Heart left ventricle (tissue), 16 donors: ENCODE measurements around the gene GRIA1. TPM values are rescaled to one million over a fixed set of nuclear protein-coding genes. Genes with fewer than 3 reads are reported as not detected.

ENCODE experiments used
- ATAC-seq, 4 donors: fragments of 200-7000 bp; cut with Tn5 transposase; one replicate each; pipeline ENCODE4 v1.9.1; 2020 to 2022; ENCODE audit warnings: moderate library complexity in 4 of 4, mild to moderate bottlenecking in 3 of 4, moderate number of reproducible peaks in 1 of 4
- DNase-seq, 5 donors: peaks; one replicate each; pipeline ENCODE4 v3.0.0-alpha.2; 2020
- H3K27ac ChIP-seq, 12 donors: fragments of 200-600 bp; sonication (generic) in 4 of 12; one replicate each; pipeline versions ENCODE4 v1.5.0 to v1.8.0; 2016 to 2022; ENCODE audit warnings: mild to moderate bottlenecking in 2 of 12
- H3K27me3 ChIP-seq, 9 donors: fragments of 200-600 bp; sonication (generic) in 2 of 9; one replicate each; pipeline versions ENCODE4 v1.5.1 to v1.8.0; 2016 to 2022; ENCODE audit warnings: mild to moderate bottlenecking in 3 of 9
- H3K36me3 ChIP-seq, 9 donors: fragments of 200-600 bp; sonication (generic) in 2 of 9; one replicate each; pipeline versions ENCODE4 v1.5.0 to v1.8.0; 2018 to 2022; ENCODE audit warnings: mild to moderate bottlenecking in 2 of 9
- H3K4me1 ChIP-seq, 12 donors: fragments of 200-600 bp; sonication (generic) in 4 of 12; one replicate each; pipeline versions ENCODE4 v1.5.0 to v1.8.0; 2016 to 2022; ENCODE audit warnings: mild to moderate bottlenecking in 3 of 12
- H3K4me3 ChIP-seq, 12 donors: fragments of 200-600 bp; sonication (generic) in 4 of 12; one replicate each; pipeline versions ENCODE4 v1.5.0 to v1.8.0; 2017 to 2022; ENCODE audit warnings: mild to moderate bottlenecking in 9 of 12, moderate library complexity in 4 of 12
- H3K9me3 ChIP-seq, 12 donors: fragments of 200-600 bp; sonication (generic) in 4 of 12; one replicate each; pipeline versions ENCODE4 v1.5.0 to v1.8.0; 2016 to 2022; ENCODE audit warnings: mild to moderate bottlenecking in 1 of 12
- POLR2A ChIP-seq, 2 donors: fragments of 450-650 bp; IDR thresholded peaks; one replicate each; pipeline ENCODE4 v1.6.1; 2017; ENCODE audit warnings: antibody characterized with exemption in 2 of 2, mild to moderate bottlenecking in 2 of 2, moderate library complexity in 2 of 2
- WGBS, 4 donors: extraction: QIAGEN DNeasy Blood & Tissue Kit in 2 of 4; methylation state at CpG; one replicate each; pipeline versions ENCODE4 v1.1.5 to v1.1.7; 2013 to 2018; 5-methylcytosine and 5-hydroxymethylcytosine counted together
- intact Hi-C, 10 donors: fragments of 100-400 bp; cut with DNase I; formaldehyde crosslinking; loops; one replicate each; pipeline versions ENCODE4 v1.11.1 to v1.14.2; 2022
- polyA plus RNA-seq, 2 donors: library from polyadenylated mRNA; stranded (reverse); fragments of 200-250 nt; gene quantifications; one replicate each; pipeline ENCODE4 v1.2.3, GENCODE V29; 2013
- total RNA-seq, 9 donors: library from RNA; depleted of rRNA in 2 of 9; stranded (reverse); fragments of >200 nt in 2 of 9; fragmentation: NEBNext Ultra II Directional in 3 of 9; extraction: Animal tissue kit (Norgen Biotek cat#: 25700) in 3 of 9; gene quantifications; one replicate each; pipeline versions ENCODE4 v1.1.0 to v1.2.4, GENCODE V29; 2016 to 2023
- TF ChIP-seq, protein P1 (sequence below), 12 donors: fragments of 200-600 bp; sonication (generic) in 4 of 12; IDR thresholded peaks; one replicate each; pipeline versions ENCODE4 v1.5.0 to v1.8.0; 2018 to 2022; ENCODE audit warnings: antibody characterized with exemption in 12 of 12, mild to moderate bottlenecking in 5 of 12
- donor health status: ischemic (EF 13 %, LVEDD 7.1; RV severe dilation, severe dysfunction).
- donor health status: healthy with polysubstance abuse.
- donor health status: DM: no; HTN: yes; CAD: no.
- donor health status: DM: no; HTN: no; CAD: no.
- donor health status: ischemic (EF 25% LVEDD 6.9; RV normal size, moderate dysfunction).
- donor health status: ischemic (EF 25% LVEDD 5.7; RV mildly dilated, moderate dysfunction).
- donor health status: healthy.
- donor health status: DM: yes; HTN: yes; CAD: no.
- donor health status: ischemic (EF 35%, LVEDD 5.7; RV mildly dilated, moderate dysfunction).
- donor health status: nonischemic (EF 11% LVEDD 7.7; RV severe dilation, severe dysfunction).
- donor health status: DM: yes; HTN: yes; CAD: no.
- donor health status: PGD.
- donor health status: ischemic (EF 29% LVEDD 5.4; RV normal size, mild dysfunction).
- donor health status: nonischemic (EF 23%, LVEDD 6.1; RV moderate dilation, normal function).

The GRIA1 gene
- total and polyA plus RNA-seq, 11 donors, result 0.07 to 1.5 (median 0.37) TPM; not detected in 3

DNA sequence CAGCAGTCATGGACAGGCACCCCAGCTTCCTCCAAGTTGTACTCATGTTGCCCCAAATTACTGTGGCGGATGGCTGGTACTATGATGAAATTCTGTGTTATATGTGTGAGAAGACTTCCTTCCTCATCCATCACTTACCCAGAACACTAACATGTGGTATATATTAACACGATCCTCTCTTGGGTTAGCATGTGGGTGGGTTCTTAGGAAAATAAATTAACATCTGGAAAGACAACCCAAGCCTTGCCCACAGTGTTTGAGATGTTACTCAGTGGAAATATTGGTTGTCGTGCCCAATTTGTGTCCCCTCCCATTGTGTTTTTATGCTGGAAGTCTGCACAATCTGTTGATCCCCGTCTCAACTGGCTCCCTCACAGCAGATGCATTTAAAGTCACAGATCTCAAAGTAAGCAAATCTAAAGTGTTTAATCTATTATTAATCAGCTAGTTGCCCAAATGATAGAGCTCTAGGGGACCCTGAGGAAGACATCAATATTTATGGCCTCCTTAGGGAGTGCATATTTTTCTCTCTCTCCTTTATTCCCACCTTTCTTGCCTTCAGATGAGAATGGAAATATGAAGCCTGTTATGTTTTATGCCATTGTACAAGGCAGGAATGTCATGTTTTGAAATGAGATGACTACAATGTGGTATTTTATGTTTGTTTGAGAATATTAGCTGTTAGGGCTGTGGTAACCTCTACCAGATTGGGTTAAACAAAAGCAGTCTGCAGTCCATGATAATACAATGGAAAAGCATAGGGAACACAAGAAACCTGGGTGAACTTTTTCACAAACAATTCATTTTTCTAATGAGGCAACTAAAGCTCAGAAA, 93.9 kb downstream of the GRIA1 start:
- no peak overlapping the region for H3K4me3 ChIP-seq
- no peak overlapping the region for H3K27ac ChIP-seq
- ATAC-seq, result no peak
- H3K4me1 ChIP-seq, result no peaks in the 10 kb centered on the region
- no peaks in the 10 kb centered on the region for H3K9me3 ChIP-seq
- peaks cover 0 to 3% (median 0%) of the 10 kb centered on the region in 9 donors for H3K27me3 ChIP-seq
- WGBS, 4 donors, result 73 to 81% (median 76%) methylated on average over 4 of the region's 4 CpGs
- no peak for TF ChIP-seq POLR2A (IDR thresholded peaks at IDR 0.05)
- TF ChIP-seq, protein P1, sequence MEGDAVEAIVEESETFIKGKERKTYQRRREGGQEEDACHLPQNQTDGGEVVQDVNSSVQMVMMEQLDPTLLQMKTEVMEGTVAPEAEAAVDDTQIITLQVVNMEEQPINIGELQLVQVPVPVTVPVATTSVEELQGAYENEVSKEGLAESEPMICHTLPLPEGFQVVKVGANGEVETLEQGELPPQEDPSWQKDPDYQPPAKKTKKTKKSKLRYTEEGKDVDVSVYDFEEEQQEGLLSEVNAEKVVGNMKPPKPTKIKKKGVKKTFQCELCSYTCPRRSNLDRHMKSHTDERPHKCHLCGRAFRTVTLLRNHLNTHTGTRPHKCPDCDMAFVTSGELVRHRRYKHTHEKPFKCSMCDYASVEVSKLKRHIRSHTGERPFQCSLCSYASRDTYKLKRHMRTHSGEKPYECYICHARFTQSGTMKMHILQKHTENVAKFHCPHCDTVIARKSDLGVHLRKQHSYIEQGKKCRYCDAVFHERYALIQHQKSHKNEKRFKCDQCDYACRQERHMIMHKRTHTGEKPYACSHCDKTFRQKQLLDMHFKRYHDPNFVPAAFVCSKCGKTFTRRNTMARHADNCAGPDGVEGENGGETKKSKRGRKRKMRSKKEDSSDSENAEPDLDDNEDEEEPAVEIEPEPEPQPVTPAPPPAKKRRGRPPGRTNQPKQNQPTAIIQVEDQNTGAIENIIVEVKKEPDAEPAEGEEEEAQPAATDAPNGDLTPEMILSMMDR (IDR thresholded peaks at IDR 0.05), result no peak
- DNase-seq, result no peak
- intact Hi-C loops, result no loop called here
- H3K36me3 ChIP-seq, result no peaks in the 10 kb centered on the region

DNA sequence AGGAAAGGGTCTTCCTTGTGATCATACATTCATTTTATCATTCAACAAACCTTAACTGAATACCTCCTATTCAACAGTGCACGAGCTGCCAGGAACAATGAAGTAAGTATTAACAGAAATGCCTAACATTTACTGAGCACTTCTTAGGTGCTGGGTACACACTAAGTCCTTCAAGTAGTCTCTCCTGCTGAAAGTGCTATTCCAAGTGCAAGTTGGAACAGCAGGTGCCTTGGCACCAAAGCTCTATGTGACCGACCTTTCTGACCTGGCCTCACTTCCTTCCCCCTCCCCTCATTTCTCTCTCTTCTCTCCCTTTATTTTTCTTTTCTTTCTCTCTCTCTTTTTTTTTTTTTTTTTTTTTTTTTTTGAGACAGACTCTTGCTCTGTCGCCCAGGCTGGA, 94.5 kb downstream of the GRIA1 start:
- no peak for TF ChIP-seq POLR2A (IDR thresholded peaks at IDR 0.05)
- TF ChIP-seq, protein P1 (IDR thresholded peaks at IDR 0.05), result no peak
- whole genome bisulfite sequencing, 4 donors, result 69 to 84% (median 81%) methylated on average over 3 of the region's 3 CpGs
- Histone ChIP-seq H3K27ac (no peak overlapping the region), H3K9me3 (no peaks in the 10 kb centered on the region), H3K4me1 (no peaks in the 10 kb centered on the region), H3K4me3 (no peak overlapping the region), H3K36me3 (no peaks in the 10 kb centered on the region), H3K27me3 (peaks cover 0 to 3% (median 0%) of the 10 kb centered on the region in 9 donors)
- ATAC-seq (no peak), DNase-seq (no peak)
- intact Hi-C loops, result no loop called here

DNA sequence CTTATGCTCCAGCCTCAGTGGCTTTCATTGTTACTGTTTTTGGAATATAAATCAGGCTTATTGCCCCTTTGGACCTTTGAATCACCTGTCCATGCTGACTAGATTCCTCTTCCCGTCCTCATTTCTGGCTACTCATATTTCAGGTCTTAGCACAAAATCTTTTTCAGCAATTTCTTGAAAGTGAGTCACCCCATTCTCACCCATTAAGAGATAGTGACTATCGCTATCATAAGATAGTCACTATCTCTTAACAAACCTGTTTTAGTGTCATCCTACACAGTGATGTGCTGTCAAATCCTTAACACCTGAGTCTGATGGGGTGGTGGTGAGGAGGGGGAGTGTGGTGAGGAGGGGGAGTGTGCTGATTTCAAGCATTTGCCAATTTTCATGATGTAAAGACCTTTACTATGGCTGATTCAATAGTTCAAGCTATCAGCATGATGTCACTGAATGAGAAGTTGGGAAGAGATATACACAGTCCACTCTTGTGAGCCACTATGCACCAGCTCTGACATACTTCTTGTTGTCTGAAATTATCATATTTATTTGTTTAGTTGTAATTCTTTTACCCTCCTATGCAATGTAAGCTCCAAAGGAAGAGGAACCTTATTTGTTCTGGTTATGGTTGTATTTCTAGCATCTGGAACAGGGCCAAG, 95.3 kb downstream of the GRIA1 start:
- no peak overlapping the region for H3K27ac ChIP-seq
- 40 to 63% (median 49%) methylated on average over 2 of the region's 2 CpGs for WGBS, 4 donors
- H3K9me3 ChIP-seq, result no peaks in the 10 kb centered on the region
- DNase-seq (no peak), ATAC-seq (no peak)
- intact Hi-C loops, result no loop called here
- peaks cover 0 to 3% (median 0%) of the 10 kb centered on the region in 9 donors for H3K27me3 ChIP-seq
- no peaks in the 10 kb centered on the region for H3K4me1 ChIP-seq
- no peak for TF ChIP-seq POLR2A (IDR thresholded peaks at IDR 0.05)
- TF ChIP-seq, protein P1 (IDR thresholded peaks at IDR 0.05), result no peak
- no peak overlapping the region for H3K4me3 ChIP-seq
- no peaks in the 10 kb centered on the region for H3K36me3 ChIP-seq

DNA sequence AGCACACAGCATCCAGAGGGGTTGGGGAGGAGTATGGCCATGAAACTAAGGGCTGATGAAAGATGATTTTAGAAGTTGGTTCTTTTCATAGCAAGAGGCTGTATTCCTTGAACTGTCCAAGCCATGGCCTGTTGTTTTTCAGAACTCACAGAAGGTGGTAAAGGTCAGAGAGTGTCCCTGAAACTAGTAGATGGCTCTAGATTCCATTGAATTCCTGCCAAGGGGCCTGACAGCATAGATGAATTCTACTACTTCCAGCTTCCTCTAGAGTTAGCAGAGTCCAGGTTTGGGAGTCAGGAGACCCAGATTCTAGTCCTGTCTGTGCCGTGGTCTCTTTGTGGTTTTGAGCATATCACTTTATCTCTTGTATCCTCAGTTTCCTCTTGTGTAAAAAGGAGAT, 101.6 kb downstream of the GRIA1 start:
- H3K4me3 ChIP-seq, result no peak overlapping the region
- no peaks in the 10 kb centered on the region for H3K27me3 ChIP-seq
- TF ChIP-seq, protein P1 (IDR thresholded peaks at IDR 0.05), result no peak
- TF ChIP-seq POLR2A (IDR thresholded peaks at IDR 0.05), result no peak
- ATAC-seq (no peak), DNase-seq (no peak)
- 68 to 81% (median 71%) methylated on average over 1 of the region's 1 CpG for WGBS, 4 donors
- no peaks in the 10 kb centered on the region for H3K9me3 ChIP-seq
- H3K4me1 ChIP-seq, result no peaks in the 10 kb centered on the region
- intact Hi-C loops, result no loop called here
- no peaks in the 10 kb centered on the region for H3K36me3 ChIP-seq
- no peak overlapping the region for H3K27ac ChIP-seq
